Hair follicle dermal papilla cell (primary cell): ENCODE data around the gene OR2AT4. TPM values are rescaled to one million over a fixed set of nuclear protein-coding genes. Genes with fewer than 3 reads are reported as not detected.

Experiments used
- total RNA-seq: library from RNA; depleted of rRNA; stranded (reverse); fragments of >200 nt; gene quantifications from 2 replicates; pipeline ENCODE4 v1.2.3, GENCODE V29; 2012

OR2AT4 gene
- not detected in 2 replicates for total RNA-seq

GRCh38 chr11:75096456-75097172, at the start of gene OR2AT4:
OR2AT4 (minus strand) TSS chr11:75096876.

Other genes starting within 250 kb of the OR2AT4 start
- 13.5 and 22.7 TPM in 2 replicates for gene XRRA1, start 147.8 kb downstream of the OR2AT4 start, total RNA-seq
- 10.2 and 35.2 TPM in 2 replicates for gene SPCS2, start 147.6 kb downstream of the OR2AT4 start, total RNA-seq
- gene NEU3, start 107.9 kb downstream of the OR2AT4 start, total RNA-seq = 5.6 and 9.1 TPM in 2 replicates
- gene SLCO2B1, start 54.2 kb upstream of the OR2AT4 start, total RNA-seq = not detected in 2 replicates
- gene TPBGL, start 143.9 kb upstream of the OR2AT4 start, total RNA-seq = not detected in 2 replicates